T-helper 9 cell (primary cell): ENCODE data around the gene NPTX1.

Experiments
- DNase-seq: peaks from one replicate; pipeline ENCODE4 v3.0.0-alpha.2; 2020

Gene NPTX1

GRCh38 chr17:80425835-80426426 lies 50.5 kb downstream of the NPTX1 start:
- DNase-seq: no peak

- DNase-seq: no peak
Measured at GRCh38 chr17:80424878-80425765, 51.3 kb downstream of the NPTX1 start.

- no peak for DNase-seq
Measured at GRCh38 chr17:80424261-80424660, 52.1 kb downstream of the NPTX1 start.

- DNase-seq: no peak
Measured at GRCh38 chr17:80423536-80424225, 52.7 kb downstream of the NPTX1 start.

DNA sequence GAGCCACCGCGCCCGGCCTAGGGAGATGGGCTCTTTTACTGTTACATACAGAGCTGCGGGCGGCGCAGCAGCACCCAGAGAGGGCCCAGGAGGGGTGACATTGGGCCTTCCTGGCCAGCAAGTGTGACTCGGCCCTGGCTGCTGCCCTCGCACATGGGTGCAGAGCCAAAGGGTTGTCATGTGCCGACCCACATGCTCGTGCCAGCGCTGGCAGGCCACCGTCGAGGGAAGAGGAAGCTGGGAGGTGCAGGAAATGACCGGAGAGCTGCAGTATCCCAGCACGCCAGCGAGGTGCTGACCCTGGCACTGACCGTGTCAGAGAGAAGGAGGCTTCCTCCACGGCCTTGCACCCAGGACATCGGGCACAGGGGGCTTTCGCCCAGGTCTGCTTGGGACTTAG lies 53.4 kb downstream of the NPTX1 start:
- DNase-seq: no peak

GRCh38 chr17:80422276-80422675 lies 54.1 kb downstream of the NPTX1 start:
- no peak for DNase-seq

DNA sequence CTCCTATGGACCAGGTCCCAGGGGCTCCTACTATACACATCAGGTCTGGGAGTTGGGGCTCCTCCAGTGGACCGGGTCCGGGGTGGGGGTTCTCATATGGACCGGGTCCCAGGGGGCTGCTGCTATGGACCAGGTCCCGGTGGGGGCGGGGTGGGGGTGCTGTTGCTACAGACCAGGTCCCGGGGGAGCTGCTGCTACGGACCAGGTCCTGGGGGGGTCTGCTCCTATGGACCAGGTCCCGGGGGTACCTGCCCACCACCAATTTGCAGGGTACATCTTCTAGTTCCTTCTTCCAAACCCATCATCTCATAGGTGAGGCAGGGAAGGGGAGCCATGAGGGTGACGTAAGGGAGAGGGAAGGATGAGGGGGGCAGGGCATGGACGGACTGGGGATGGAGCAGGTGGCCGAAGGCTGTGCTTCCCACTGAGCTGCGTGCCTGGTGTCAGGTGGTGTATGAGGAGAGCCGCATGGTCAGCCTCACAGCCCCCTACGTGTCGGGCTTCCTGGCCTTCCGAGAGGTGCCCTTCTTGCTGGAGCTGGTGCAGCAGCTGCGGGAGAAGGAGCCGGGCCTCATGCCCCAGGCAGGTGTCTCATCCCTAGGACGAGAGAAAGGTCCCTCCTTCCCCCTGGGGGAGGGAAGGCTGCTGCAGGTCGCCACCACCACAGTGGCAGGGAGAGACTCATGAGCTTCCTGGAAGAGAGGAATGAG lies 54.9 kb downstream of the NPTX1 start:
- no peak for DNase-seq

- no peak for DNase-seq
Measured at GRCh38 chr17:80419255-80419654, 57.2 kb downstream of the NPTX1 start.

- no peak for DNase-seq
Measured at GRCh38 chr17:80418589-80418988, 57.8 kb downstream of the NPTX1 start.
